ENCODE measurements around the gene TMEFF2. TPM values are rescaled to one million over a fixed set of nuclear protein-coding genes. Genes with fewer than 3 reads are reported as not detected.

TMEFF2 gene
- total and polyA plus RNA-seq, 10 of the 15 experiments (the other 5 are each of a cell fraction or from before 2014, with no cell fraction given) = not detected

DNA sequence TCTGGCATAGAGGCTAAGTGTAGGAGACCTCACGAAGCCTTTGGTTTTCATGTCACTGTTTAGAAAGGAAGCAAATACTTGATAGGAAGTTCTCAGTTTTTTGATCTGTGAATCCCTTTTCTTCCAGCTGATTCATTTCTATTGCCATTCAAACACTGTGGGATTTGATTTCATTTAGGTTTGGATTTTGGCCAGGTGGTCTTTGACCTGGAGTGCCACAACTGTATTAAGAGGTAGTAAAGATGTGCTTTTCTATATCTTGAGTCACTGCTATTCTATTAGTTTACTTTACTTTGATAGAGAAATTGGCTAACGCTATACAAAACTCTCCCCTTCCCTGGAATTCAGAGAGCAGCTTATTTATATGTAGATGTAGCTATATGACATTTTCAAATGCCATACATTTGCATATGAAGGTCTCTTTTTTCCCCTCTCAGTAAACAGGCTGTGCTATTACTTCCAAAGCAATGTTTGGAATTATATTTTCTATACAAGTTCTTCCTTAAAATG is 215.5 kb downstream of the TMEFF2 start:
- BruUV-seq (replicated peaks) = no TSS peak
- ChIA-PET SMC1A (ENCODE audit: uncharacterized antibody, unreplicated experiment) (interaction anchor here (1.0 to 1.4 kb wide), 4 partner anchors 16 to 109 kb away, joined by 3 read pairs; no protein-coding TSS in a partner anchor), CTCF (interaction anchor here (1.3 to 1.5 kb wide), 2 partner anchors 11 to 23 kb away, joined by 3 to 5 read pairs; no protein-coding TSS in a partner anchor), POLR2A (no interaction called here), RAD21 (ENCODE audit: unreplicated experiment) (no interaction called here)
- Histone ChIP-seq H4K20me1 (ENCODE audit: control insufficient read depth, insufficient read depth) (no peaks in the 10 kb centered on the region), H3K4me2 (ENCODE audit: control insufficient read depth, insufficient read depth) (no peak overlapping the region), H3K4me3 (no peak overlapping the region), H3K27me3 (replicated peaks in 1 of 2; ENCODE audit: control insufficient read depth in 2 of 2, insufficient read depth in 2 of 2, low read length in 1 of 2) (no peaks in the 10 kb centered on the region; a peak in 2 of 4 replicates), H2AFZ (ENCODE audit: control insufficient read depth, low read depth, low read length) (no peak overlapping the region), H3K36me3 (ENCODE audit: control insufficient read depth in 2 of 2, insufficient read depth in 2 of 2, low read length in 1 of 2) (no peaks in the 10 kb centered on the region), H3K9me3 (replicated peaks; ENCODE audit: control insufficient read depth, insufficient read depth, low read length) (no peaks in the 10 kb centered on the region), H3K9ac (ENCODE audit: control insufficient read depth, insufficient read depth, low read length) (no peak overlapping the region), H3K4me1 (ENCODE audit: control insufficient read depth, insufficient read depth, low read length) (no peaks in the 10 kb centered on the region), H3K79me2 (ENCODE audit: control insufficient read depth, insufficient read depth, low read length) (no peaks in the 10 kb centered on the region), H3K27ac (ENCODE audit: control insufficient read depth, insufficient read depth) (no peak overlapping the region)
- no peak for DNase-seq (ENCODE audit: low read depth, low spot score)
- intact Hi-C loops (cut with micrococcal nuclease; ENCODE audit: unreplicated experiment) (no loop called here), in situ Hi-C loops (cut with MboI) (no loop called here)
- TF ChIP-seq SP1 (IDR thresholded peaks at IDR 0.05; ENCODE audit: low read depth, low read length) = no peak
- TF ChIP-seq JUND (IDR thresholded peaks at IDR 0.05; ENCODE audit: low read depth, low read length) = no peak
- TF ChIP-seq, protein P1, sequence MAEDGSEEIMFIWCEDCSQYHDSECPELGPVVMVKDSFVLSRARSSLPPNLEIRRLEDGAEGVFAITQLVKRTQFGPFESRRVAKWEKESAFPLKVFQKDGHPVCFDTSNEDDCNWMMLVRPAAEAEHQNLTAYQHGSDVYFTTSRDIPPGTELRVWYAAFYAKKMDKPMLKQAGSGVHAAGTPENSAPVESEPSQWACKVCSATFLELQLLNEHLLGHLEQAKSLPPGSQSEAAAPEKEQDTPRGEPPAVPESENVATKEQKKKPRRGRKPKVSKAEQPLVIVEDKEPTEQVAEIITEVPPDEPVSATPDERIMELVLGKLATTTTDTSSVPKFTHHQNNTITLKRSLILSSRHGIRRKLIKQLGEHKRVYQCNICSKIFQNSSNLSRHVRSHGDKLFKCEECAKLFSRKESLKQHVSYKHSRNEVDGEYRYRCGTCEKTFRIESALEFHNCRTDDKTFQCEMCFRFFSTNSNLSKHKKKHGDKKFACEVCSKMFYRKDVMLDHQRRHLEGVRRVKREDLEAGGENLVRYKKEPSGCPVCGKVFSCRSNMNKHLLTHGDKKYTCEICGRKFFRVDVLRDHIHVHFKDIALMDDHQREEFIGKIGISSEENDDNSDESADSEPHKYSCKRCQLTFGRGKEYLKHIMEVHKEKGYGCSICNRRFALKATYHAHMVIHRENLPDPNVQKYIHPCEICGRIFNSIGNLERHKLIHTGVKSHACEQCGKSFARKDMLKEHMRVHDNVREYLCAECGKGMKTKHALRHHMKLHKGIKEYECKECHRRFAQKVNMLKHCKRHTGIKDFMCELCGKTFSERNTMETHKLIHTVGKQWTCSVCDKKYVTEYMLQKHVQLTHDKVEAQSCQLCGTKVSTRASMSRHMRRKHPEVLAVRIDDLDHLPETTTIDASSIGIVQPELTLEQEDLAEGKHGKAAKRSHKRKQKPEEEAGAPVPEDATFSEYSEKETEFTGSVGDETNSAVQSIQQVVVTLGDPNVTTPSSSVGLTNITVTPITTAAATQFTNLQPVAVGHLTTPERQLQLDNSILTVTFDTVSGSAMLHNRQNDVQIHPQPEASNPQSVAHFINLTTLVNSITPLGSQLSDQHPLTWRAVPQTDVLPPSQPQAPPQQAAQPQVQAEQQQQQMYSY (CRISPR knock-in tag; IDR thresholded peaks at IDR 0.05) = no peak
- TF ChIP-seq GABPA (IDR thresholded peaks at IDR 0.05; ENCODE audit: low read depth) = no peak
- no peak for TF ChIP-seq NFYB (IDR thresholded peaks at IDR 0.05; ENCODE audit: insufficient read depth, low read depth, low read length)
- TF ChIP-seq, protein P2, sequence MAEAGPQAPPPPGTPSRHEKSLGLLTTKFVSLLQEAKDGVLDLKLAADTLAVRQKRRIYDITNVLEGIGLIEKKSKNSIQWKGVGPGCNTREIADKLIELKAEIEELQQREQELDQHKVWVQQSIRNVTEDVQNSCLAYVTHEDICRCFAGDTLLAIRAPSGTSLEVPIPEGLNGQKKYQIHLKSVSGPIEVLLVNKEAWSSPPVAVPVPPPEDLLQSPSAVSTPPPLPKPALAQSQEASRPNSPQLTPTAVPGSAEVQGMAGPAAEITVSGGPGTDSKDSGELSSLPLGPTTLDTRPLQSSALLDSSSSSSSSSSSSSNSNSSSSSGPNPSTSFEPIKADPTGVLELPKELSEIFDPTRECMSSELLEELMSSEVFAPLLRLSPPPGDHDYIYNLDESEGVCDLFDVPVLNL (IDR thresholded peaks at IDR 0.05; ENCODE audit: low read depth, low read length) = no peak
- no peak for TF ChIP-seq MTA2 (IDR thresholded peaks at IDR 0.05; ENCODE audit: low read depth)
- TF ChIP-seq RELA (IDR thresholded peaks at IDR 0.05; ENCODE audit: borderline replicate concordance, partially characterized antibody) = no peak
- TF ChIP-seq EP300 (IDR thresholded peaks at IDR 0.05; ENCODE audit: borderline replicate concordance in 1 of 2, control insufficient read depth in 1 of 2, low read depth in 2 of 2, low read length in 2 of 2) = no peak
- ATAC-seq = no peak
- no peak for FAIRE-seq
- 8% methylated on average over 2 of the region's 2 CpGs for WGBS (ENCODE audit: insufficient coverage, insufficient replicate concordance, low lambda C conversion rate, missing lambda C conversion rate)
